ENCODE measurements around the gene OGFR.
A peak's percentile ranks its signal among the peaks of the same experiment; 100 is the strongest.

Gene OGFR

GRCh38 chr20:62838128-62838891 is 33.7 kb downstream of the OGFR start:
- no peak for TF ChIP-seq CTCF (conservative IDR thresholded peaks at IDR 0.05; ENCODE audit: low read length)
- peak; percentile 54 for DNase-seq (ENCODE audit: low read depth)
- no peak overlapping the region for H3K4me3 ChIP-seq (ENCODE audit: low read length)

- TF ChIP-seq CTCF (conservative IDR thresholded peaks at IDR 0.05; ENCODE audit: low read length): no peak
- H3K4me3 ChIP-seq (ENCODE audit: low read length): no peak overlapping the region
- DNase-seq (ENCODE audit: low read depth): no peak
Measured at GRCh38 chr20:62839261-62839660, 34.6 kb downstream of the OGFR start.

- no peak for TF ChIP-seq CTCF (conservative IDR thresholded peaks at IDR 0.05; ENCODE audit: low read length)
Measured at GRCh38 chr20:62839816-62840215, 35.2 kb downstream of the OGFR start.

GRCh38 chr20:62840244-62841197 is 35.9 kb downstream of the OGFR start:
- no peak for DNase-seq (ENCODE audit: low read depth)
- no peak for TF ChIP-seq CTCF (conservative IDR thresholded peaks at IDR 0.05; ENCODE audit: low read length)
- no peak overlapping the region for H3K4me3 ChIP-seq (ENCODE audit: low read length)

More at GRCh38 chr20:62839816-62840215, 35.2 kb downstream of the OGFR start:
- no peak for DNase-seq (ENCODE audit: low read depth)
- no peak overlapping the region for H3K4me3 ChIP-seq (ENCODE audit: low read length)

GRCh38 chr20:62841705-62842212 is 37.1 kb downstream of the OGFR start:
- DNase-seq (ENCODE audit: low read depth): no peak
- no peak overlapping the region for H3K4me3 ChIP-seq (ENCODE audit: low read length)
- TF ChIP-seq CTCF (conservative IDR thresholded peaks at IDR 0.05; ENCODE audit: low read length): no peak

GRCh38 chr20:62843656-62844055 is 39.0 kb downstream of the OGFR start:
- TF ChIP-seq CTCF (conservative IDR thresholded peaks at IDR 0.05; ENCODE audit: low read length): no peak
- no peak overlapping the region for H3K4me3 ChIP-seq (ENCODE audit: low read length)
- no peak for DNase-seq (ENCODE audit: low read depth)

All from AG10803 (cell line).